ENCODE measurements around the gene LYRM4.
"Not testable (repeated sequence)": the region's sequence is repeated elsewhere in the genome, so short reads cannot be mapped to it uniquely, and the experiment has no call there.

LYRM4 gene

DNA sequence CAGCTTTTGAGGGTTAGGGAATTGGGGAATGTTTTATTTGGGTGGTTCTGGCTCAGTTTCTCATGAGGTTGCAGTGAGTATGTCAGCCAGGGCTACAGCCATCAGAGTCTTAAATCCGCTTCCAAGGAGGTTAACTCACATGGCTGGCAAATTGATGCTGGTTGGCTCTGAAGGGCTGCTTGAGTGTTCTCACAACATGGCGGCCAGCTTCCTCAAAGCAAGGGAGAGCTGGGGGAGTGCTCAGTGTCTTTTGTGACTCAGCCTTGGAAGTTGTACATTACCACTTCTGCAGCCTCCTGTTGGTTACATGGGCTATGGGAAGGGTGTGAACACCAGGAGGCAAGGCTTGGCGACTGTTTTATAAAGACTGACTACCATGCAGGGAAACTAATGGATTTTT is 193.4 kb downstream of the LYRM4 start:
- Mint-ChIP-seq H3K4me1 (ENCODE audit: low read depth) (no peaks in the 10 kb centered on the region), H3K9me3 (peaks cover 6% of the 10 kb centered on the region), H3K27me3 (peaks cover 3% of the 10 kb centered on the region), H3K36me3 (ENCODE audit: low read depth) (no peaks in the 10 kb centered on the region), H3K4me3 (no peak overlapping the region), H3K27ac (no peak overlapping the region)

DNA sequence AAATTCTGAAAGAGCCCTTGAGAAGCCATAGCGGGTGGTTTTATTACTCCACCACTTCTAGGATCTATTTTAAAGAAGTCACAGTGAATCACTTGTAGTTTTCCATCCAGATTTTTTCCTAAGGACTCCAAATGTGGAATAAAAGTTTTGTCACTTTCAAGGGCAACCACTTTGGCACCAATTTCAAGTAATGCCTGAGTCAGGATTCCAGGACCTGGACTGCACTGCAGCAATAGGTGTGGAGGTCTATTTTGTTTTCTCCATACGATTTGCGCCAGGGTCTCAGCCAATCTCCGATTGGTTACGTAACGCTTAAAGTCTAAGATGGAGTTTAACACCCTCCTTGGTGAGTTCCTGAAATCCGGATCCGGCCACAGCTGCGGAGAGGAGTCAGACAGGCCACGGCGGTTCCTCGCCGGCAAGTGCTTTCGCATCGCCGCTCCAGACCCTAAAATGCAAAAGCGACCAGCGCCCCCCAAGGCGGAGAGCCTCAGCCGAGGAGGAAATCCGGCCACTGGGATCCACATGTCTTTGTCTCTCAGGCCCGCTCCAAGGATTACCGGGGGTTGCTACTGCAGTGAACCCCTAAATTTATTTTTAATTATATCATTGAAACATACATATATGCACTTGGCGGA is 194.2 kb downstream of the LYRM4 start:
- H3K27me3 Mint-ChIP-seq = peaks cover 3% of the 10 kb centered on the region
- H3K4me1 Mint-ChIP-seq (ENCODE audit: low read depth) = no peaks in the 10 kb centered on the region
- H3K4me3 Mint-ChIP-seq = no peak overlapping the region
- no peak overlapping the region for H3K27ac Mint-ChIP-seq
- peaks cover 6% of the 10 kb centered on the region for H3K9me3 Mint-ChIP-seq
- H3K36me3 Mint-ChIP-seq (ENCODE audit: low read depth) = no peaks in the 10 kb centered on the region

GRCh38 chr6:5063617-5064016 is 197.1 kb downstream of the LYRM4 start:
- H3K36me3 Mint-ChIP-seq (ENCODE audit: low read depth) = no peaks in the 10 kb centered on the region
- H3K27me3 Mint-ChIP-seq = peaks cover 3% of the 10 kb centered on the region
- H3K9me3 Mint-ChIP-seq = peaks cover 6% of the 10 kb centered on the region
- H3K4me1 Mint-ChIP-seq (ENCODE audit: low read depth) = no peaks in the 10 kb centered on the region
- H3K27ac Mint-ChIP-seq = no peak overlapping the region
- H3K4me3 Mint-ChIP-seq = no peak overlapping the region

DNA sequence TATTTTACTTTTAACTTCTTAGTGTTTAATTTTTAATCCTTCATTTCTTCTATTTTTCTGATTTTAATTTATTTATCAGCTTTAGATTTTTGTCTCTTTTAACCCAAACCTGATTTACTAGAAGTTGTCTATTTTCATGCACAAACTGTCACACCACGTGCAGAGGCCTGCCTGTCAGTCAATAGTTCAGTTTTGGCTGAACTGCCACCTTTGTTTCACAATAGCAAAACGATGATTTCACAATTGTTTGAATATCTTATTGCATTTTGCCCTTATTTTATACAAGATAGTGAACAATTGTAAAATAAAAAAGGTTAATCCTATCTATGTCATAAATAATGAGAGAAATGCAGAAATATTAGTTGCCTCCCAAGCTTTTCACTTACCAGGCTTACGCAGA is 199.6 kb downstream of the LYRM4 start:
- Mint-ChIP-seq H3K4me1 (ENCODE audit: low read depth) (no peaks in the 10 kb centered on the region), H3K9me3 (no peaks in the 10 kb centered on the region), H3K4me3 (no peak overlapping the region), H3K27ac (no peak overlapping the region), H3K27me3 (peaks cover 3% of the 10 kb centered on the region), H3K36me3 (ENCODE audit: low read depth) (no peaks in the 10 kb centered on the region)

GRCh38 chr6:5060439-5060838 is 200.3 kb downstream of the LYRM4 start:
- not testable (repeated sequence) for H3K27me3 Mint-ChIP-seq

DNA sequence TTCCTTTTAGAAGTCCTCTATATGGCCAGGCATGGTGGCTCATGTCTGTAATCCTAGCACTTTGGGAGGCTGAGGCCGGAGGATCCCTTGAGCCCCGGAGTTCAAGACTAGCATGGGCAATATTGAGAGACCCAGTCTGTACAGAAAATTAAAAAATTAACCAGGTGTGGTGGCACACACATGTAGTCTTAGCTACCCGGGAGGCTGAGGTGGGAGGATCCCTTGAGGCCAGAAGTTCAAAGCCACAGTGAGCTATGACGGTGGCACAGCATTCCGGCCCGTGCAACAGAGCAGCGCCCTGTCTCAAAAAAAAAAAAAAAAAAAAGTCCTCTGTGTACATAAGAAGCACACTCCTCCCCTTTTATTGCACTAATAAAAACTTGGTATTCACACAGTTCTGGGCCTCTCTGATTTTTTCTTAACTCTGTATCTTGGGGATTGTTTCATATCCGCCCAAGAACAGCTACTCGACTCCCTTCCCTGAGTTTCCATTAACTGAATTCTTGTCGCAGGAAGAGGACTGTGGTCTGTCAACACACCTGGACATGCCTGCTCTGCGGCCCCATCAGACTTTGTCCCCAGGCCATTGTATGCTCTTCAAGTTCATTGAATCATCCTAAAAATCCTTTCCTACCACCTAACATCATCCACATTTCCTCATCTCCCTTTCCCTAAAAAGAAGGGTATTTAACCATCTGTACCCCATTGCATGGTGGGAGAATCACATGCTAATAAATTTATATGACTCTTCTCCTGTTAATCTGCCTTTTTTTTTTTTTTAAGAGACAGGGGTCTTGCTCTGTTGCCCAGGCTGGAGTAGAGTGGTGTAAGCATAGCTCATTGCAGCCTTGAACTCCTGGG is 201.5 kb downstream of the LYRM4 start:
- Mint-ChIP-seq H3K4me3 (no peak overlapping the region), H3K27ac (no peak overlapping the region), H3K4me1 (ENCODE audit: low read depth) (no peaks in the 10 kb centered on the region), H3K27me3 (no peaks in the 10 kb centered on the region), H3K9me3 (no peaks in the 10 kb centered on the region), H3K36me3 (ENCODE audit: low read depth) (no peaks in the 10 kb centered on the region)

More at GRCh38 chr6:5060439-5060838, 200.3 kb downstream of the LYRM4 start:
- H3K36me3 Mint-ChIP-seq (ENCODE audit: low read depth); H3K4me1 Mint-ChIP-seq (ENCODE audit: low read depth); H3K27ac Mint-ChIP-seq; H3K4me3 Mint-ChIP-seq; H3K9me3 Mint-ChIP-seq: not testable (repeated sequence)

Measured in stimulated activated naive CD8-positive, alpha-beta T cell treated with anti-CD3 and anti-CD28 coated beads, Interleukin-15, Interleukin-2, amounts not matched to agents 100 ng/mL and 50 ng/mL, for 24 hours (primary cell).